DMS114 treated with DMSO at 0.1 percent for 48 hours (cell line): ENCODE data around the gene ZNF609.

Source experiments
- DNase-seq: peaks from one replicate; lab custom pipeline; 2025; ENCODE audit not compliant: unreplicated experiment; lab: John Stamatoyannopoulos, UW

ZNF609 gene

GRCh38 chr15:64532521-64533315 is 72.3 kb downstream of the ZNF609 start:
- no peak for DNase-seq

GRCh38 chr15:64535460-64536243 is 75.3 kb downstream of the ZNF609 start:
- DNase-seq, result no peak

GRCh38 chr15:64536244-64536836 is 76.0 kb downstream of the ZNF609 start:
- DNase-seq, result no peak

- DNase-seq, result no peak
These were observed 81.7 kb downstream of the ZNF609 start for GRCh38 chr15:64542091-64542490.

- DNase-seq, result no peak
These were observed 84.1 kb downstream of the ZNF609 start for GRCh38 chr15:64544450-64544849.

DNA sequence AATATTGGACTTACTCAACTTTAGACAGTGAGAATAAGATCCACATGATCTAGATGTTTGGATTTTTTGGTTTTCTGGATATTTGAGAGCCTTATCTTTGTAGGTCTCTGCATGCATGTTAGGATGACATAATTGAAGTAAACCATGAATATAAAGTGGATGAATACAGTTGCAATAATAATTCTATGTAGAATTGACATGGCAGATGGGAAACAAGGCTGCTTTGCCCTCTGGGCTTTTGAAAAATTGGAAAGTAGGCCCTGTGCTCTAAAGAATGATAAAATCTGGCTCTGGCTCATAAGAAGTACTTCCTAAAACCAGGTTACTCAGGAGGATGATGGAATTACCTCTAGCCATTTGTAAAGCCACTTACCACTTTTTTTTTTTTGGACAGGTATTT is 86.9 kb downstream of the ZNF609 start:
- DNase-seq, result no peak

- no peak for DNase-seq
These were observed 87.9 kb downstream of the ZNF609 start for GRCh38 chr15:64548235-64548634.

- no peak for DNase-seq
These were observed 89.5 kb downstream of the ZNF609 start for GRCh38 chr15:64549860-64550259.

DNA sequence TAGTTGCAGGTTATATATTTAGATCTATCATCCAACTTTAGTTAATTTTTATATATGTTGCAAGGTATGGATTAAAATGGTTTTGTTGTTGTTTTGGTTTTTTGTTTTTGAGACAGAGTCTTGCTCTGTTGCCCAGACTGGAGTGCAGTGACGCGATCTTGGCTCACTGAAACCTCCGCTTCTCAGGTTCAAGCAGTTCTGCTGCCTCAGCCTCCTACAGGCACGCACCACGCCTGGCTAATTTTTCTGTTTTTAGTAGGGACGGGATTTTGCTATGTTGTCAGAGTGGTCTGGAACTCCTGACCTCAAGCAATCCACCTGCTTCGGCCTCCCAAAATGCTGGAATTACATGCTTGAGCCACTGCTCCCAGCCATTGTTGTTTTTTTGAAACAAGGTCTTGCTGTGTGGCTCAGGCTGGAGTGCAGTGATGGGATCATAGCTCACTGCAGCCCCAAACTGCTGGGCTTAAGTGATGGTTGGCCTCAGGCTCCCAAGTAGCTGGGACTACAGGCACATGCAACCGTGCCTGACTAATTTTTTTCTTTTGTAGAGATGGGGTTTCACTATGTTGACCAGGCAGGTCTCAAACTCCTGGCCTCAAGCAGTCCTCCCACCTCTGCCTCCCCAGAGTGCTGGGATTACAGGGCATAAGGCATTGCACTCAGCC is 92.0 kb downstream of the ZNF609 start:
- no peak for DNase-seq

DNA sequence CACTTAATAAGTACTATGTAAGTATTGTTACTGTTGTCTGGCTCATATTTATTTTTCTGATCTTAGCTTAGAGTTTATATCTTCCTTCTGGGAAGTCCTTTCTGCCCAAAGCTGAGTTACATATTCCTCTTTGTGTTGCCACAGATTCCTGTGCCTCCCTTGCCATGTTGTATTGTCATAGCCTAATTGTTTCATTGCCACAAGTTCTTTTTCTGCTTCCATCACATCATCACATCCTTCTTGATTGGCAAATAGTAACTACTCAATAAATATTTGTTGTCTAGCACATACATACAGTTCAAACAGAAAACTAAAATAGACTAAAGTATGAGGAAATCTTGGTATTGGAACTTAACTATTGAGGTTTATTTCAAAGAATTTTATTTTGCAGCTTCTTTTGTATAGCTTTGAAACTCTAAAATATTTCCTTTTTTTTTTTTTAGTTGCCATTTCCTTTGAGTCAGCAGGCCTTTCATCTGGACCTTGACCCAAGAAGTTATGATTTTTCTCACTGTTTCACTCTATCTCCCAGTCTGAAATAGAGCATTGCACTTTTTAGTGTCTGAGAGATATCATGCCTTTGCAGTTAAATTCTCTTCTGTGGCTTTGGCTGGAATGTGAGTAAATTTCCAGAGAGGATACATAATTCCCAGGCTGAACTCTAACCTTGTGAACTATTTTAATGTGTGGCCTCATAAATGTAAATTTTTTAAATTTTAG is 98.2 kb downstream of the ZNF609 start:
- no peak for DNase-seq

GRCh38 chr15:64559243-64559642 is 98.9 kb downstream of the ZNF609 start:
- DNase-seq, result no peak

DNA sequence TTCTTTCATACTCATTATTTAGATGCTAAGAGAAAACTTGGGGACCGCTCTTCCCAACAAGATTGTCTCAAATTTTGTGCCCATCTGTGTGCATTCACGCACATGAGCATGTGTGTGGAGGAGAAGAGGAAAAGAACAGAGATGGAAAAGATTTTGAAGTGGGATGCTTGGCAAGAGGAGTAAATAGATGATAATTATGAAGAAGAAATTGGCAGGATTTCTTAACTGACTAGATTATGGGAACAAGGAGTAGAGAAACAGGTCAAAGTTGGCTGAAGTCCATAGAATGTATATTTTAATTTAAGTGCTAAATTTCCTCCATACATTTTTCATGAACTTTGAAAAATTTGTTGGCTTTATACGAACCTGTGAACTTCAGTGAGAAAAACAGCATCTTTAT is 100.1 kb downstream of the ZNF609 start:
- no peak for DNase-seq

DNA sequence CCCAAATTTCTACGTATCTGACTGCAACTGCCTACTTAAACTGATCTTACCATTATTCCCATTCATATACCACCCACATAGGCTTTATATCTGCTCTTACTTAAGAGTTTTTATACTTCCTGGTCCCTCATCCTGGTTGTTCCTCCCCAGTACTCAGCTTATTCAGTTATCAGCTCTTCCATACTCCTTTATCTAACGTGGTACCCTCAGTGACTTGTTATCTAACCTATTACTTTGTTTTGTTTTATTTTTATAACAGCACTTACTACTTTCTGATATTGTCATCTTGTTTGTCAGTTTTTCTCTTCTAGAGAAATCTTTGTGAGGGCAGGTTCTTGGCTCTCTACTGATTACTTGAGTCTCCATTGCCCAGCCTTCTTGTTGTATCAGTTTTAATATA is 100.6 kb downstream of the ZNF609 start:
- no peak for DNase-seq

- no peak for DNase-seq
These were observed 101.7 kb downstream of the ZNF609 start for GRCh38 chr15:64562003-64562640.

GRCh38 chr15:64566102-64566501 is 105.7 kb downstream of the ZNF609 start:
- no peak for DNase-seq

- DNase-seq, result no peak
These were observed 106.5 kb downstream of the ZNF609 start for GRCh38 chr15:64566629-64567427.

DNA sequence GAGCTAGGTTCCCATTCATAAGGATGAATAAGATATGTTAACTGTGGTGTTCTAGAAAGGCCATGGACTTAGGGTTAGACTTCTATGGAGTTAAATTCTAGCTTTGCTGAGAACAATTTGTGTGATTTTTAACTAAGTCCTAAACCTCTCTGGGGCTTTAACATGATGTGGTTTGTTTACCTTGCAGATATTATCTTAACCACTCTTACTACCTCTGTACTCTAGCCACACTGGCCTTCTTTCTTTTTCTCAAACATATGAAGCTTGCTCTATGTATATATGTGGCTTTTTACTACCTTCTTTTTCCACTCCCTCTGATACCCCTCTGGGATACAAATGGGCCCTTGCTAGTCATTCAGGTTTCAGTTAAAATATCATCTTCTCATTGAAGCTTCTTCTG is 108.4 kb downstream of the ZNF609 start:
- DNase-seq, result no peak

- no peak for DNase-seq
These were observed 111.5 kb downstream of the ZNF609 start for GRCh38 chr15:64571857-64572291.

DNA sequence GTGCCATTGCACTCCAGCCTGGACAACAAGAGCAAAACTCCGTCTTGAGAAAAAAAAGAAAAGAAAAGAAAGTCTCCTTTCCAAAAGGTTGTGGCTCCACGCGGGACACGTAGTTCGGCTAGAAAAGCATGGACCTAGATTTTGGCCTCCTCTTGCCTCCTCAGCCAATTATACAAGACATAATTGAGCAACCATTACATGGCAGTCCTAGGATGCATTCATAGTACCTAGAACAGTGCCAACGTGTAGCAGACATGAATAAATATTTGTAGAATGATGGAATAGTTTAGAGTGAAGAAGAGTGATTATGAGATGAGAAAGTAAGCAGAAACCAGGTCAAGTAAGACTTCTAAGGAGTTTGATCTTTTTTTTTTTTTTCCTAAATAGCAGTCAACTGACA is 112.5 kb downstream of the ZNF609 start:
- no peak for DNase-seq
